Thymus (tissue), 11 donors: Measurements from ENCODE around the gene EFEMP2. TPM values are rescaled to one million over a fixed set of nuclear protein-coding genes. Genes with fewer than 3 reads are reported as not detected.

Source experiments
- DNase-seq, 9 donors: peaks; one replicate each; pipeline ENCODE4 v3.0.0-alpha.2; 2013; ENCODE audit warnings: low spot score in 9 of 9, low read depth in 6 of 9, missing footprints in 1 of 9
- H3K27ac ChIP-seq, 2 donors: one replicate each; pipeline ENCODE4 v1.5.1; 2013; ENCODE audit warnings: control low read depth in 1 of 2, low read depth in 1 of 2, low read length in 1 of 2, mild to moderate bottlenecking in 1 of 2, moderate library complexity in 1 of 2
- H3K27me3 ChIP-seq, 2 donors: one replicate each; pipeline ENCODE4 v1.5.1; 2013; ENCODE audit warnings: low read length in 1 of 2; ENCODE audit not compliant: control insufficient read depth in 2 of 2, insufficient read depth in 1 of 2
- H3K36me3 ChIP-seq, 2 donors: one replicate each; pipeline ENCODE4 v1.5.1; 2013; ENCODE audit warnings: low read length in 1 of 2, mild to moderate bottlenecking in 1 of 2, moderate library complexity in 1 of 2; ENCODE audit not compliant: control insufficient read depth in 2 of 2, insufficient read depth in 2 of 2
- H3K4me1 ChIP-seq, 2 donors: one replicate each; pipeline ENCODE4 v1.5.1; 2013; ENCODE audit warnings: low read length in 2 of 2; ENCODE audit not compliant: control insufficient read depth in 2 of 2, insufficient read depth in 2 of 2
- H3K4me3 ChIP-seq, 2 donors: one replicate each; pipeline ENCODE4 v1.5.1; 2013; ENCODE audit warnings: low read length in 2 of 2, control low read depth in 1 of 2, mild to moderate bottlenecking in 1 of 2
- H3K9me3 ChIP-seq, 2 donors: one replicate each; pipeline ENCODE4 v1.5.1; 2013; ENCODE audit warnings: low read length in 1 of 2, mild to moderate bottlenecking in 1 of 2; ENCODE audit not compliant: control insufficient read depth in 2 of 2, insufficient read depth in 1 of 2
- WGBS: extraction: QIAGEN DNeasy Blood & Tissue Kit; methylation state at CpG from one replicate; pipeline ENCODE4 v1.1.7; 2013; 5-methylcytosine and 5-hydroxymethylcytosine counted together
- polyA plus RNA-seq: library from polyadenylated mRNA; stranded (reverse); fragments of 200-250 nt; gene quantifications from one replicate; pipeline ENCODE4 v1.2.3, GENCODE V29; 2013
- total RNA-seq: library from RNA; stranded (reverse); fragments of 120-200 nt; gene quantifications from one replicate; pipeline ENCODE4 v1.2.4, GENCODE V29; 2013
- donor health status: healthy.

Gene EFEMP2
- total and polyA plus RNA-seq, 2 donors: 11.9 to 41.8 TPM

- Histone ChIP-seq H3K27me3 (peaks cover 0 to 12% of the 10 kb centered on the region in 2 donors), H3K9me3 (no peaks in the 10 kb centered on the region), H3K4me3 (no peak overlapping the region), H3K4me1 (peaks cover 0 to 23% of the 10 kb centered on the region in 2 donors), H3K27ac (no peak overlapping the region), H3K36me3 (no peaks in the 10 kb centered on the region)
- DNase-seq: no peak
- 97% methylated on average over 5 of the region's 5 CpGs for WGBS
Measured at GRCh38 chr11:65906602-65907001, 34.0 kb upstream of the EFEMP2 start.

- no peaks in the 10 kb centered on the region for H3K36me3 ChIP-seq
- 92% methylated on average over 8 of the region's 8 CpGs for WGBS
- DNase-seq: no peak
- H3K27ac ChIP-seq: no peak overlapping the region
- H3K4me3 ChIP-seq: no peak overlapping the region
- H3K27me3 ChIP-seq: peaks cover 17 to 39% of the 10 kb centered on the region in 2 donors
- no peaks in the 10 kb centered on the region for H3K9me3 ChIP-seq
- peaks cover 18 to 39% of the 10 kb centered on the region in 2 donors for H3K4me1 ChIP-seq
Measured at GRCh38 chr11:65903715-65904114, 31.1 kb upstream of the EFEMP2 start.

- DNase-seq: no peak
- Histone ChIP-seq H3K4me1 (peaks cover 18 to 42% of the 10 kb centered on the region in 2 donors), H3K9me3 (no peaks in the 10 kb centered on the region), H3K36me3 (no peaks in the 10 kb centered on the region), H3K4me3 (no peak overlapping the region), H3K27me3 (peaks cover 22 to 46% of the 10 kb centered on the region in 2 donors), H3K27ac (no peak overlapping the region)
- WGBS: 32% methylated on average over 5 of the region's 5 CpGs
Measured at GRCh38 chr11:65903068-65903481, 30.5 kb upstream of the EFEMP2 start.

GRCh38 chr11:65900899-65901180, 28.2 kb upstream of the EFEMP2 start:
- H3K4me1 ChIP-seq: peaks cover 18 to 42% of the 10 kb centered on the region in 2 donors
- H3K27ac ChIP-seq: no peak overlapping the region
- H3K9me3 ChIP-seq: no peaks in the 10 kb centered on the region
- no peak for DNase-seq
- 93% methylated on average over 11 of the region's 11 CpGs for WGBS
- no peaks in the 10 kb centered on the region for H3K36me3 ChIP-seq
- H3K27me3 ChIP-seq: peaks cover 22 to 61% of the 10 kb centered on the region in 2 donors
- H3K4me3 ChIP-seq: no peak overlapping the region

- peaks cover 18 to 42% of the 10 kb centered on the region in 2 donors for H3K4me1 ChIP-seq
- H3K27me3 ChIP-seq: peaks cover 22 to 65% of the 10 kb centered on the region in 2 donors
- peak in 7 of 9 donors; percentile 64 to 88 (median 80) for DNase-seq
- H3K27ac ChIP-seq: peak within 1 kb of the TSS in 1 of 2 donors; percentile 49
- 2% methylated on average over 80 of the region's 80 CpGs for WGBS
- no peaks in the 10 kb centered on the region for H3K36me3 ChIP-seq
- peak within 1 kb of the TSS; percentile 32 to 58 for H3K4me3 ChIP-seq
- no peaks in the 10 kb centered on the region for H3K9me3 ChIP-seq
Measured at GRCh38 chr11:65900125-65900898, 27.7 kb upstream of the EFEMP2 start, which contains the start of gene FOSL1. FOSL1 (minus strand) TSS chr11:65900388; CDS start chr11:65900339, 49 bp downstream.

- H3K27me3 ChIP-seq: peaks cover 22 to 65% of the 10 kb centered on the region in 2 donors
- H3K36me3 ChIP-seq: no peaks in the 10 kb centered on the region
- DNase-seq: peak in 3 of 9 donors; percentile 66 to 76 (median 68)
- H3K27ac ChIP-seq: peak overlapping the region in 1 of 2 donors; percentile 31
- no peaks in the 10 kb centered on the region for H3K9me3 ChIP-seq
- H3K4me1 ChIP-seq: peaks cover 18 to 42% of the 10 kb centered on the region in 2 donors
- WGBS: 4% methylated on average over 78 of the region's 78 CpGs
- peak overlapping the region in 1 of 2 donors; percentile 58 for H3K4me3 ChIP-seq
Measured at GRCh38 chr11:65899356-65900124, 26.9 kb upstream of the EFEMP2 start.

- no peak overlapping the region for H3K27ac ChIP-seq
- no peak for DNase-seq
- 31% methylated on average over 28 of the region's 28 CpGs for WGBS
- H3K4me3 ChIP-seq: peak overlapping the region in 1 of 2 donors; percentile 58
- peaks cover 22 to 65% of the 10 kb centered on the region in 2 donors for H3K27me3 ChIP-seq
- H3K9me3 ChIP-seq: no peaks in the 10 kb centered on the region
- H3K4me1 ChIP-seq: peaks cover 23 to 49% of the 10 kb centered on the region in 2 donors
- no peaks in the 10 kb centered on the region for H3K36me3 ChIP-seq
Measured at GRCh38 chr11:65898656-65899355, 26.2 kb upstream of the EFEMP2 start.

GRCh38 chr11:65897020-65897471, 24.4 kb upstream of the EFEMP2 start:
- Histone ChIP-seq H3K4me3 (no peak overlapping the region), H3K27ac (no peak overlapping the region), H3K9me3 (no peaks in the 10 kb centered on the region), H3K27me3 (peaks cover 22 to 57% of the 10 kb centered on the region in 2 donors), H3K4me1 (peaks cover 37 to 54% of the 10 kb centered on the region in 2 donors), H3K36me3 (no peaks in the 10 kb centered on the region)
- 95% methylated on average over 4 of the region's 4 CpGs for WGBS
- no peak for DNase-seq
